ENCODE measurements around the gene CD22.

DNA sequence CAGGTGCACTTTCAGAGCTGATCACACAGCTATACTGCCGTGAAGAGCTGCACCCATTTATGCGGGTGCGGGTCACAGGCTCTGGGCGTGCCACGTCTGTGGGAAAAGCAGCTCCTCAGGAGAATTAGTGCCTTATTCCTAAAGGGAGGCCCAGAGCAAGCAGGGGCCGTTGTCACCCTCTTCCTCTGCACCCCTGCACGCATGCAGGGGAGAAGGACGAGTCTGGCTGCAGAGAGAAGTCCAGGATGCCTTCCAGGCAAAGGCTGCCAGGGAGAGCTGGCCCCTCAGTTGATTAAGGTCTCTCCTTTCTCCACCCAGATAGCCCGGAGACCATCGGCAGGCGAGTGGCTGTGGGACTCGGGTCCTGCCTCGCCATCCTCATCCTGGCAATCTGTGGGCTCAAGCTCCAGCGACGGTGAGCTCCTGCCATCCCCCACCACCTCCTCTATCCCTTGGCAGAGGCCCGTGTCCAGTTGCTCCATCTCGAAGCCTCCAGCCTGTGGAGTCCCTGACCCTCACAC lies 15.6 kb downstream of the CD22 start:
- TF ChIP-seq CTCF (IDR thresholded peaks at IDR 0.05) (no peak), POLR2A (IDR thresholded peaks at IDR 0.05) (no peak), POLR2AphosphoS5 (IDR thresholded peaks at IDR 0.05) (no peak)
